Globus pallidus (tissue), 1 donor: ENCODE results near the gene PCSK4.
A peak's percentile ranks its signal among the peaks of the same experiment; 100 is the strongest.
"Not testable (repeated sequence)": the region's sequence is repeated elsewhere in the genome, so short reads cannot be mapped to it uniquely, and the experiment has no call there.

Experiments
- DNase-seq: peaks from one replicate; pipeline ENCODE4 v3.0.0-alpha.2; 2015; ENCODE audit warnings: low spot score

The PCSK4 gene

DNA sequence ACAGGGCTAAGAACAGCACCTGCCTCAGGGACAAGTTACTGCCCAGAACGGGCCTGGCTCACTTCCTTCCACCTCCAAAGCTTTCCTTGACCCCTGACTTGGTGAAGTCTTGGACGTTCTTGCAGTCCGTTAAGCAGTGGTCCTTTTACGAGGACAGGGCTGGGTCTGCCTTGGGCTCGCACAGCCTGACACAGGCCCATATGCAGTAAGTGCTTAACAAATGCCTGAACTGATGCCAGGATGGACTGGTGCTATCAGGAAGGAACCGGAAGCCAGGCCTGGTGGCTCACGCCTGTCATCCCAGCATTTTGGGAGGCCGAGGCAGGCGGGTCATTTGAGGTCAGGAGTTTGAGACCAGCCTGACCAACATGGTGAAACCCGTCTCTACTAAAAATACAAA, 31.9 kb upstream of the PCSK4 start:
- no peak for DNase-seq

GRCh38 chr19:1521636-1522035, 31.5 kb upstream of the PCSK4 start:
- DNase-seq = peak; percentile 71

GRCh38 chr19:1520203-1520780, 30.1 kb upstream of the PCSK4 start:
- DNase-seq = no peak

DNA sequence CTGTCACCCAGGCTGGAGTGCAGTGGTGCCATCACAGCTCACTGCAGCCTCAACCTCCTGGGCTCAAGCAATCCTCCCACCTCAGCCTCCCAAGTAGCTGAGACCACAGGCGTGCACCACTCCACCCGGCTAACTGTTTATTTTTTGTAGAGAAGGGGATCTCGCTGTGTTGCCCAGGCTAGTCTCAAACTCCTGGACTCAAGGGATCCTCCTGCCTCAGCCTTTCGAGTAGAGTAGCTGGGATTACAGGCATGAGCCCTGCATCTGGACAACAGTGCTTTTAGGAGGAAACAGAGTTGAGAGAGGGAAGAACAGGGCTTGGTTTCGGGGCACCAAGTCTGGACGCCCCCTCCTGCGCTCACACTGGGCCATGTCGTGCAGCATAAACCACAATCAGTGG, 29.7 kb upstream of the PCSK4 start:
- DNase-seq = not testable (repeated sequence)

GRCh38 chr19:1518471-1518870, 28.3 kb upstream of the PCSK4 start:
- no peak for DNase-seq

DNA sequence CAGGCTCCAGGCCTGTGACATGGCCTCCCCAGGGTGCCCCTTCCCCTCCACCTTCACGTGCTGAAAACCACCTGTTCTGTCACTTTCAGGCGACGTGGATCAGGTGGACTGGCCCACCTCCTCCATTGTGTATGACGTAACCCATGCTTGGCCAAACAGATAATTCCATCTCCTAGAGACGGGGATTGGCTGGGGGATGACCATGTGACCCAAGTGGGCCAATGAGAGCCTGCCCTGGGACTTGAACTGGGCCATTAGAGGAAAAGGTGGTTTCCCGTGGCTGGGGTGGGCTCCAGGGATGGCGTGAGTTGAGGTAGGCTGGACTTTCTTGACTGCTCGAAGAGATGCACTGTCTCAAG, 26.2 kb upstream of the PCSK4 start:
- no peak for DNase-seq

DNA sequence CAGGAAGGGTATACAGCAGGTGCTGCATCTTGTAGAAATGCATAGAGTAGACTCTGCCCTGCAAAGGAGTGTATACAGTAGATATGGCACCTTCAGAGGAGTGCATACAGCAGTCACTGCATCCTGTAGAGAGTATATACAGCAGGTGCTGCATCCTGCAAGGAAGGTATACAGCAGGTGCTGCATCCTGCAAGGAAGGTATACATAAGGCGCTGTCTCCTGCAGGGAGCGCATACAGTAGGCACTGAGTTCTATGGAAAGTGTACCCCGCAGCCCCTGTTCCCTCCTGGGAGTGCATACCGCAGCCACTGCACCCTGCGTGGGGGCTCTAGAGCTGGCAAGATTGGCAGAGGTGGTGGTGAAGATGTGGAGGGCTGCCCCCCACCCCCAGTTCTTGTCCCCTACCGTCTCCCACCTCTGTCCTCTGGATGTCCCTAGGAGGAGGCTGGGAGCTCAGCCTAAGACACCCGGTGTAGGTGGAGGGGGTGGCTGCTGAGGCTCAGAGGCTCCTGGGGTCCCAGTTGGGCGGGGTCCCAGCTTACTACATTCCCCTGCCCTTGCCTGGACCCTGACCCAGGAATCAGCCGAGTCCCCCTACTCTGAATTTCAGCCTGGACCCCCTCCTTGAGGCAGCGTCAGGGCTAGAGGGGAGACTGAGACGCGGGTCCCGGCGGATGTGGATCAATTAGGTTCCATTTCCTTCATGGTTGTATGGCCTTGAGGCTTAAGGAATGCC, 25.0 kb upstream of the PCSK4 start:
- no peak for DNase-seq

- DNase-seq = no peak
Observed at GRCh38 chr19:1514295-1514661, 24.1 kb upstream of the PCSK4 start.

GRCh38 chr19:1513499-1514294, 23.5 kb upstream of the PCSK4 start:
- no peak for DNase-seq

DNA sequence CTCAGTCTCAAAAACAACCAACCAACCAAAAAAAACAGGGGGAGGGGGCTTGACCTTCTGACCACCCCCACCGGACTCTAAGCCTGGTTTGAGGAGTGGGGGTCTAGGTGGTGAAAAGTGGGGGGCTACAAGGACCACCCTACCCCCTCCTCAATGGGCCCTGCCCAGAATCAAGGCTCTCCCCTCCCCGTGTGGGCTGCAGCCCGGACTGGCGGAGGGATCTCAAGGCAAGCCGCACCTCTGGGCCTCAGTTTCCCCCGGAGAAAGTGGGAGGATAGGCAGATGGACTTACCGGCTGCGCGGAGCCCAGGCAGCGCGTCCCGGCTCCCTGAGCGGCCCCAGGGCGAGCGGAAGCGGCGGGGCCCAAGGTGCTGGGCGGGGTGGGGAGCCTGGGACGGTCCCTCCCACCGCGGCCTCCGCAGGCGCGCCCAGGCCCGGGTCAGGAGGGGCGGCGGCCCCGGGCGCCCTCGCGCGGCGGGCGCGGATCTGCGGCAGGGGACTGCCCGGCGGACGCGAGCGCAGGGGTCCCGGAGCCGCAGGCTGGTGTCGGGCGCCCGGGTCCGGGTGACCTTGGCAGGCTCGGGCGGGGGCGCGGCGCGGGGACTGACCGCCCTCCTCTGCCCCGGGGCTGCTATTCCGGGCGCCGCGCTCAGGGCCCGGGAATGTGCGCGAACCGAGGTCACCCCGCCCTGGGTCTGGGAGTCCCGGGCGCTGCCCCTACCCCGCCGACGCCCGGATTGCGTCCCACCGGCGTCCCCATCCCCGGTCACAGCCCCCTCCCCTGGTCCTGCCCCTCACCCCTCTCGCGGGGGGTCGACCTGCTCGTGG, 22.7 kb upstream of the PCSK4 start, which contains the start of gene ADAMTSL5:
ADAMTSL5 (minus strand) TSS at position 349 of the 828 bp plus-strand sequence. CDS start 2,076 bp downstream, outside the sequence.
- no peak for DNase-seq

- no peak for DNase-seq
Observed at GRCh38 chr19:1511318-1512317, 21.5 kb upstream of the PCSK4 start.

DNA sequence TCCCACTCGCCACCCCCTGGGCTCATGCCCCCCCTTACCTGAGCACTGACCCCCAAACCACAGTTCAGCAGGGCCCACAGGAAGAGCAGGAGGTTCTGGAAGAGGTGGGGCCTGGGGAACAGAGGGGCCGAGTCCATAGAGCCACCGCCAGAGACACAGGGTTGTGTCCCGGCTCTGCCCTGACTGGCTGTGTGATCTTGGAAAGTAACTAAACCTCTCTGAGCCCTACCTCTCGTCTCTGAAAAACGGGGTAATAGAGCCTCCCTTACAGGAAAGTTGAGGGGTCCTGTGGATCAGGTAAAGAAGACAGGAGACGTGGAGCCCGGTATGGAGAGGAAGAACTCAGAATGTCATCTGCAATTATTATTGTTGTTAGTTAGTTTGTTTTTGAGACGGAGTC, 20.7 kb upstream of the PCSK4 start:
- DNase-seq = no peak

- DNase-seq = no peak
Observed at GRCh38 chr19:1510442-1510806, 20.3 kb upstream of the PCSK4 start.

- no peak for DNase-seq
Observed at GRCh38 chr19:1509602-1510441, 19.7 kb upstream of the PCSK4 start.

- no peak for DNase-seq
Observed at GRCh38 chr19:1508507-1508856, 18.3 kb upstream of the PCSK4 start.

- DNase-seq = peak; percentile 92
Observed at GRCh38 chr19:1507763-1508506, 17.8 kb upstream of the PCSK4 start.

DNA sequence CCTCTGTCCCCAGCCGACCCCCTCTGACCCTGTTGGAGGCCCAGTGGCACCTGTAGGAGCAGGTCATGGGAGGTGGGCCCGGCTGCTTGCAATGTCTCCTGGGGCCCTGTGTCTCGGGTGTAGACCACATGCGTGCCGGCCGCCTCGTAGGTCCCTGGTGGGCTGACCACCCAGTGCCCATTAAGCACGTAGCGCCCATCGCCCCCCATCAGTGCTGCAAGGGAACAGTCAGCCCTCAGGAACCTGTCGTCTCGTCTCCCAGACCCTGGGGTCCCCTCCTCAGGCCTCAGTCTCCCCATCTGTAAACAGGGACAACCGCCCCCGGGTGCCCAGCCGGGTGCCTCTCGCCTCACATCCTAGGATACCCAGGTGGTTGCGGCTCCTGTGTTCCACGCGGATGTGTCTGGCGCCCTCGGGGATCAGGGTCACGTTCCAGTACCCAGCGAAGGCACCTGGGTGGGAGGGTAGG, 17.1 kb upstream of the PCSK4 start:
- no peak for DNase-seq

- DNase-seq = no peak
Observed at GRCh38 chr19:1505991-1506881, 16.1 kb upstream of the PCSK4 start.
